ENCODE measurements around the gene AFAP1L1.

GRCh38 chr5:149388498-149389190 lies 117.0 kb downstream of the AFAP1L1 start:
- no peak for TF ChIP-seq CTCF (conservative IDR thresholded peaks at IDR 0.05; ENCODE audit: low read length)
- TF ChIP-seq EZH2phosphoT487 (IDR thresholded peaks at IDR 0.05; ENCODE audit: borderline replicate concordance, low read depth, low read length) = no peak

Data from OCI-LY7 (cell line).